ENCODE measurements around the gene BUD31.
A peak's percentile ranks its signal among the peaks of the same experiment; 100 is the strongest.

Gene BUD31

DNA sequence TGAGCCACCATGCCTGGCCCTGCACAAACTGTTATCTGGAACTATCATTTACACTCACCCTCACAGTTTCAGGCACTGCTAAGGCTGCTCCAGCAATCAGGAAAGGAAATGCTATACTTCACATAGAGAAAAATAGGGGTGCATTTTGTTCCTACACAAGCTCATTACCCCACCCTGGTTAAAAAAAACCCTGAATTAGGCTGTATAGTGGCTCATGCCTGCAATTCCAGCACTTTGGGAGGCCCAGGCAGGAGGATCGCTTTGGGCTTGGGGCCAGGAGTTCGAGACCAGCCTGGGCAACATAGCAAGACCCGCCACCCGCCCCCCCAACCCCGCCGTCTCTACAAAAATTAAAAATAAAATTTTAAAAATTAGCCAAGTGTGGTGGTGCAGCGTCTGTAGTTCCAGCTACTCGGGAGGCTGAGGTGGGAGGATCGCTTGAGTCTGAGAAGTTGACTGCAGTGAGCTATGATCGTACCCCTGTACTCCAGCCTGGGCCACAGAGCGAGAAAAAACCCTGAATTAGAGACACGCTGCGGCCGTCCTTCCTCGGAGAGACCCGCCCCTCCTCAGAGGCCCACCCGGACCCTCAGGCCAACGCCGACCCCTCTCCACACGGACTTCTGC, 29.3 kb downstream of the BUD31 start:
- TF ChIP-seq, protein P1, sequence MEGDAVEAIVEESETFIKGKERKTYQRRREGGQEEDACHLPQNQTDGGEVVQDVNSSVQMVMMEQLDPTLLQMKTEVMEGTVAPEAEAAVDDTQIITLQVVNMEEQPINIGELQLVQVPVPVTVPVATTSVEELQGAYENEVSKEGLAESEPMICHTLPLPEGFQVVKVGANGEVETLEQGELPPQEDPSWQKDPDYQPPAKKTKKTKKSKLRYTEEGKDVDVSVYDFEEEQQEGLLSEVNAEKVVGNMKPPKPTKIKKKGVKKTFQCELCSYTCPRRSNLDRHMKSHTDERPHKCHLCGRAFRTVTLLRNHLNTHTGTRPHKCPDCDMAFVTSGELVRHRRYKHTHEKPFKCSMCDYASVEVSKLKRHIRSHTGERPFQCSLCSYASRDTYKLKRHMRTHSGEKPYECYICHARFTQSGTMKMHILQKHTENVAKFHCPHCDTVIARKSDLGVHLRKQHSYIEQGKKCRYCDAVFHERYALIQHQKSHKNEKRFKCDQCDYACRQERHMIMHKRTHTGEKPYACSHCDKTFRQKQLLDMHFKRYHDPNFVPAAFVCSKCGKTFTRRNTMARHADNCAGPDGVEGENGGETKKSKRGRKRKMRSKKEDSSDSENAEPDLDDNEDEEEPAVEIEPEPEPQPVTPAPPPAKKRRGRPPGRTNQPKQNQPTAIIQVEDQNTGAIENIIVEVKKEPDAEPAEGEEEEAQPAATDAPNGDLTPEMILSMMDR (IDR thresholded peaks at IDR 0.05; ENCODE audit: borderline replicate concordance, insufficient read depth, low read depth, low read length): no peak
- H3K4me3 ChIP-seq (ENCODE audit: low read depth, low read length): peak overlapping the region; percentile 100

DNA sequence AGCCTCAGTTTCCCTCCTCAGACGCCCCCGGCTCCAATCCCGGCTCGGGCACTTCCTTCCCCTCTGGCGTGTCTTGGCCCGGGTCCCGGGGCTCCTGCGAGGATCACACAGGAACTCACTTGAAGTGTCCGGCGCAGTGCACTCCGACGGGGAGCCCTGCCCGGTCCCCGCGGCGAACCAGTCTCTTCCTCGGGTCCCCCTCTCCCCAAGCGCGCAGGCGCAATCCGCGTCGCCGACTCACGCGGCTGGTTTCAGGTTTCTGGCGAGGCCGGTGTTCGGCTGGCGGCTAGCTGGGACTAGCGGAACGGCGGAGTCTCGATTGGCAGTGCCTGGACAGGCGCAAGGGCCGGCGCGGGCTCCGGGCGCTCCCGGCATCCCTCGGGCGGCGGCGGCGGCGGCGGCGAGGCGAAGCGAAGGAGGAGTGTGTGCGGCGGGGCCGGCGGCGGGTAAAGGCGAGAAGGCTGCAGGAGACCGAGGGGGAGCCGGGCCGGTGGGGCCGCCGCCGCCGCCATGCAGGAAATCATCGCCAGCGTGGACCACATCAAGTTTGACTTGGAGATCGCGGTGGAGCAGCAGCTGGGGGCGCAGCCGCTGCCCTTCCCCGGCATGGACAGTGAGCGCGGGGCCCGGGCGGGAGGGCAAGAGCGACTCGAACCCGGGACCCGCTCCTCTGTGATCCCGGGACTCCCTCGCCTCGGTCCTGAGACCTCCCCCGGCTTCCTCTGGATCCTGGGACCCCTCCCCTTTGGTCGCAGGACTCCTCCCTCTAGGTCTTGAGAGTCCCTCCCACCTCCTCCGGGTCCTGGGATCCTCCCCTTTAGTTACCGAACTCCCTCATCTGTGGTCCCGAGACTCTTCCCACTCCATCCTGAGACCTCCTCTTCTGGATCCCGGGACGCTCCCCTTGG, 30.1 kb downstream of the BUD31 start, which contains the start of the genes CPSF4 and PTCD1:
TSS of gene CPSF4 (plus strand) at position 371 of the 908 bp plus-strand sequence. CDS start at position 511, 140 bp downstream.
TSS of gene PTCD1 (minus strand) at position 226 of the 908 bp plus-strand sequence. CDS start 3,556 bp downstream, outside the sequence.
- TF ChIP-seq, protein P1 (IDR thresholded peaks at IDR 0.05; ENCODE audit: borderline replicate concordance, insufficient read depth, low read depth, low read length): no peak
- H3K4me3 ChIP-seq (ENCODE audit: low read depth, low read length): peak within 1 kb of the TSS; percentile 100

DNA sequence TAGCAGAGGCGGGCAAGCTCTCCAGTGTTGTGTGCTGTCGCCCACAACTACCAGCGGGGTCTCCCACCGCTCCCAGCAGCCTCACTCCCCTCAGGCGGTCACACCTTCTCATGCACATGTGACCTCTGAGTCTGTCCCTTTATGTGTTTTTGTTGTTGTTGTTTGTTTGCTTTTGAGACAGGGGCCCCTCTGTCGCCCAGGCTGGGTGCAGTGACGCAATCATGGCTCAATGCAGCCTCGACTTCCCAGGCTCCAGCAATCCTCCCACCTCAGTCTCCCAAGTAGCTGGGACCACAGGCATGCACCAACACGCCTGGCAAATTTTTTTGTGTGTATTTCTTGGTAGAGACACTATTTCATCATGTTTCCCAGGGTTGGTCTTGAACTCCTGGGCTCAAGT, 31.4 kb downstream of the BUD31 start:
- TF ChIP-seq, protein P1 (IDR thresholded peaks at IDR 0.05; ENCODE audit: borderline replicate concordance, insufficient read depth, low read depth, low read length): no peak
- no peak overlapping the region for H3K4me3 ChIP-seq (ENCODE audit: low read depth, low read length)

DNA sequence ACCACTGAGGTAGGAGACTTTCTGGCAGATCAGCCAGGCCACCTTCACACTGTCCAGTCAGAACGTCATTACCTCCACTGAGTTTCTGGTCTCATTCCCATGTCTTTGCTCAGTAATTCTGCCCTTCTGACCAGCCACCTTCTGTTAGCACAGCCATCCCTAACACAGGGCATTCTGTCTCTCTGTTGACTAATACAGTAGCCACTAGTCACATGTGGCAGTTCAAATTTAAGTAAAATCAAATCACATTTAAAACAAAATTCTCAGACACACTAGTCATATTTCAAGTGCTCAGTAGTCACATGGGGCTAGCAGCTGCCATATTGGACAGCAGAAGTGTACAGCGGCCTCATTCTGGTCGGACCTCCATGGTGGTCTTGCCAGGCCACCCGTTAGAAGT, 37.3 kb downstream of the BUD31 start:
- TF ChIP-seq, protein P1 (IDR thresholded peaks at IDR 0.05; ENCODE audit: borderline replicate concordance, insufficient read depth, low read depth, low read length): no peak
- no peak overlapping the region for H3K4me3 ChIP-seq (ENCODE audit: low read depth, low read length)

DNA sequence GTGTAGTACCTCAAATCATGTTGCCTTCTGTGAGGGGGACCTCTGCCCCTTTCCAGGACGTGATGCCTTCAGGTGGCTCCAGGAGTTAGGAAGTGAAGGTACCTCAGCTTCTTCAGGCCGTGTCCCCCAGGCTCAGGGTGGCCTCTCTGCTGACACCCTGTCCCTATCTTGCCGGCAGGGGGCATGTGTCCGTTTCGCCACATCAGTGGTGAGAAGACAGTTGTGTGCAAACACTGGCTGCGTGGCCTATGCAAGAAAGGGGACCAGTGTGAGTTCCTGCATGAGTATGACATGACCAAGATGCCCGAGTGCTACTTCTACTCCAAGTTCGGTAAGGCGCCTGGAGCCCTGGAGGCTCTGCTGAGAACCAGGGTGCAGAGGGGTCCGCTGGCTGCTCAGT, 39.2 kb downstream of the BUD31 start:
- TF ChIP-seq, protein P1 (IDR thresholded peaks at IDR 0.05; ENCODE audit: borderline replicate concordance, insufficient read depth, low read depth, low read length): peak; percentile 45; the same call in 1 of the 2 replicates

DNA sequence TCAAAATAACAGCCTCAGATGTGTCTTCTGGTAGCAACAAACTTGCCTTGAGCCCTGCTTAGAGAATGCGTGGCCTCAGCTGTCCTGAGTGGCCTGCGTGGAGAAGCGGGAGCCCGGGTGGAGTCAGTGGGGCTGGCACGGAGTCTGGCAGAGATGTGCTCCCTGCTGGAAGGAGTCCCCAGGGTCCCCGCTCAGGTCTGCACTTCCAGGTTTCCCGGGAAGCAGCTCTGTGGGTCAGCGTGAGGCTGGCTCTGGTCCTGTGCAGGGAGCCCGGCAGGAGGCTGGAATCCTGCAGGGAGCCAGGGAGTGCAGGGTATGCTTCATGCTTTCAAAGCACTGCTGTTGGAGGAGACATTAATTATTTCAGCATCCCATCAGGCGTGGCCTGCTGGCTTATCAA, 40.1 kb downstream of the BUD31 start:
- H3K4me3 ChIP-seq (ENCODE audit: low read depth, low read length): no peak overlapping the region
- TF ChIP-seq, protein P1 (IDR thresholded peaks at IDR 0.05; ENCODE audit: borderline replicate concordance, insufficient read depth, low read depth, low read length): no peak

More for the DNA sequence above, 39.2 kb downstream of the BUD31 start:
- H3K4me3 ChIP-seq (ENCODE audit: low read depth, low read length): no peak overlapping the region
